OCI-LY1 (cell line): Measurements from ENCODE around the gene C10orf62.

Experiments used
- EZH2 ChIP-seq: fragments of 200-600 bp; sonication (generic), shearing (Covaris generic); IDR thresholded peaks from 2 replicates; pipeline ENCODE4 v1.8.0; 2017; ENCODE audit warnings: borderline replicate concordance, mixed run types, mild to moderate bottlenecking, antibody characterized with exemption, low read length, moderate library complexity, mixed read lengths
- TF ChIP-seq, protein P1 (sequence below): fragments of 200-600 bp; sonication (generic), shearing (Covaris generic); IDR thresholded peaks from 2 replicates; pipeline ENCODE4 v1.5.1; 2017; ENCODE audit warnings: mild to moderate bottlenecking, antibody characterized with exemption, low read length, moderate library complexity, mixed read lengths

DNA sequence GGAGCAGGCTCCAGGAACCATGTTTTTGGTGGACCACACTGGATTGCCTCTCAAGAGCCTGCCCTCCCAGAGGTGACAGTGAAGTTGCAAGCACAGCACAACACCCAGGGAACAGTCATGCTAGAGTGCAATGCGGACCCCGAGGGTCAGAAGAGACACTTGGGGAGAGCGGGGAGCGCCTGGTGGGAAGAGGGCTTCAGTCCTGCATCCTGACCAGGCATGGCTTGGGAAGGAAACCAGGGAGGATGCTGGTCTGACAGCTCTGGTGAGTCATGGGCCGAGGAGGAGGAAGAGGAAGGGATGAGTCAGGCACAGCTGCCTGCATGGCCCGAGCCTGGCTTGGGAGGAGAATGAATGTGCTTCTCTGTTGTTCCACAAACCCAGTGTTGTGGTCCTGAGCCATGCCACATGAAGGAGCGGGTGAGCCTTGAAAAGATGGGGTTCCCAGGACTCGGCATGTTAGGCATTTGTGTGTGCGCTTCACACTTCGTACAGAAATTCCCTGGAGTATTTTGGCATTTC lies 46.4 kb upstream of the C10orf62 start:
- TF ChIP-seq, protein P1, sequence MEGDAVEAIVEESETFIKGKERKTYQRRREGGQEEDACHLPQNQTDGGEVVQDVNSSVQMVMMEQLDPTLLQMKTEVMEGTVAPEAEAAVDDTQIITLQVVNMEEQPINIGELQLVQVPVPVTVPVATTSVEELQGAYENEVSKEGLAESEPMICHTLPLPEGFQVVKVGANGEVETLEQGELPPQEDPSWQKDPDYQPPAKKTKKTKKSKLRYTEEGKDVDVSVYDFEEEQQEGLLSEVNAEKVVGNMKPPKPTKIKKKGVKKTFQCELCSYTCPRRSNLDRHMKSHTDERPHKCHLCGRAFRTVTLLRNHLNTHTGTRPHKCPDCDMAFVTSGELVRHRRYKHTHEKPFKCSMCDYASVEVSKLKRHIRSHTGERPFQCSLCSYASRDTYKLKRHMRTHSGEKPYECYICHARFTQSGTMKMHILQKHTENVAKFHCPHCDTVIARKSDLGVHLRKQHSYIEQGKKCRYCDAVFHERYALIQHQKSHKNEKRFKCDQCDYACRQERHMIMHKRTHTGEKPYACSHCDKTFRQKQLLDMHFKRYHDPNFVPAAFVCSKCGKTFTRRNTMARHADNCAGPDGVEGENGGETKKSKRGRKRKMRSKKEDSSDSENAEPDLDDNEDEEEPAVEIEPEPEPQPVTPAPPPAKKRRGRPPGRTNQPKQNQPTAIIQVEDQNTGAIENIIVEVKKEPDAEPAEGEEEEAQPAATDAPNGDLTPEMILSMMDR = no peak
- no peak for TF ChIP-seq EZH2
